HG02571 (cell line): ENCODE results near the gene BCDIN3D.

Source experiments
- ATAC-seq: cut with Tn5 transposase; IDR thresholded peaks from one replicate; pipeline ENCODE4 v1.9.1; 2021; ENCODE audit warnings: mild to moderate bottlenecking, moderate library complexity; ENCODE audit not compliant: unreplicated experiment

The BCDIN3D gene

DNA sequence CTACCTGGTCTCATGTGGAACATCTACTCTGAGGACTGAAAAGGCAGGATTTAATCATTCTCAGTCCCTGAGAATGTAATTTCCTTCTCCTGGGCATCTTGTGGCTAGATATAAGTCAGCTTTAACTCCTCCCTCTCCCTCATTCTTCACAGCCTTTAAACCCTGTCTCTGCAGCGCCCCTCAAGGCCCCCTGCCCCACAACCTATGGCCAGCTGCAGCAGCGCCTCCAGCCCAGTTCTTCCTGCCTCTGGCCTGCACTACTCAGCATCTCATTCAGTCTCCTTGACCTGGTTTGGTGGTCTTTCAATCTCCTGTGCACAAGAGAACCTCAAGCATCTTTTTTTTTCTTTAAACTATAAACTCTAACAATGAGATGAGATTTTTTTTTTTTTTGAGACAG, 44.0 kb downstream of the BCDIN3D start:
- no peak for ATAC-seq

DNA sequence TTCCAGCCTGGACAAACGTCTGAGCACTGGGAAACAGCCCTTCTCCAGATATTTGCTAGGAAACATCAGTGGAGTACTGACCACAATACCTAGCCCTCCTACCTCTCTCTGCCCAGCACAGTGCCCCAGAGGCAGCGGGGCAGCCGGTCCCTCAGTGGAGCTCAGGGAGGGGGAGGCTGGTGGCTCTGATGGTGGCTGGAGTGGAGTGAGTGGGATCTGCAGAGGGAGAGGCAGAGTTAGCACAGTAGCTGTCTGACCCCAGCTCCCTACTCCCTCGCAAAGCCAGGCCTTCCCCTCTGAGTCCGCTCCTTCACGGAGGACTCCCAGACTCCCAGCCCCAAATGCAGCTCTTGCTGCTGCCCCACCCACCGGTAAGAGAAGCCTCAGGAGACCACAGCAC, 44.7 kb downstream of the BCDIN3D start:
- no peak for ATAC-seq

DNA sequence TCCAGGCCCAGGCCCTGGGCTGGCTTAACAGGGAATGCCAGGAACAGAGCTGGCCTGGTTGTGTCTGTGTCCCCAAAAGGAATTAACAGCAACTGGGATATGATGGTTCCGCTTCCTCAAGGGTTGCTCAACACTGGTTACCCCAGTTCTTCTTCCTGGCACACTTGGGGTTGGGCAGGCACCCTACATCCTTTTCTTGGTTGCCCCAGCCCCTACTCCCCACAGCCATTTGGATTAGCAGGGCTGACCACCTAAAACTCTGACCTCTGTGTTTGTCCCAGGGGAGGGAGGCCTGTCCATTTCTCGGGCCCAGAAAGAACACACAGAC, 45.5 kb downstream of the BCDIN3D start:
- no peak for ATAC-seq

DNA sequence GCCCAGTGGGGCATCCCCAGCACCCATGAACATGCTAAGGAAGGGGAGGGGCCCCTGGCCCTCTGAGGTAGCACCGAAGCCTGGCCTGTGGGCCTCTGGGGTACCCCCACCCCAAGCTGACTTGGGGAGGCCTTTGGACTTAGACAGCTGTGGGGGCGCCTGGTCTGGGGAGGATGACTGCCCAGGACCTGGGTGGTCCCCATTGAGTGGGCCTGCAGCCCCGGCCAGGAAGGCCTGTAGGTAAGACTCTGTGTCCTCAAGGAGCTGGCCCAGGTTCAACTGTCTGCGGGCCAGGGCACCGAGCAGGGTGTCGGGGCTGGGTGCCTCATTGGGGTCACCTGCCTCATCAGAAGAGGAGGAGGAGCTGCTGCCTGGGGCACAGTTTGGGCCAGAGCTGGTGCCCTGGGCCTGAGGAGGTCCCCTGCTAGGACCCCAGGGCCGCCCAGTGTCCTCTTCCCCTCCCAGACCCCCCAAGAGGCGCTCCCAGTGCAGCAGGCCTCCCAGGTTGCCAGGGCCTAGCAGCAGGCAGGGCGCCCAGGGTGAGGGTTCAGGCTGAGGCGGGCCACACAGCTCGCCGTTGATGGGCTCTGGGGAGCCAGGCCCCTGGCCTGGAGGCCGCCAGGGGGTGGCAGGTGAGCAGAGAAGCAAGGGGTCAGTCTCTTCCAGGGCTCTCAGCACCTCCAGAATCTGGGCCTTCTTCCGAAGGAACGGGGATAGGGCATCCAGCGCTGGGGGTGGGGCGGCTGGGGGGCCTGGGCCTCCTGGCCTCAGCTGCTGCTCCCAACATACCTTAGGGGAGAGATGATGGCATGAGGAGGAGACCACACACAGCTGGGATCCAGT, 46.1 kb downstream of the BCDIN3D start:
- ATAC-seq, result no peak

DNA sequence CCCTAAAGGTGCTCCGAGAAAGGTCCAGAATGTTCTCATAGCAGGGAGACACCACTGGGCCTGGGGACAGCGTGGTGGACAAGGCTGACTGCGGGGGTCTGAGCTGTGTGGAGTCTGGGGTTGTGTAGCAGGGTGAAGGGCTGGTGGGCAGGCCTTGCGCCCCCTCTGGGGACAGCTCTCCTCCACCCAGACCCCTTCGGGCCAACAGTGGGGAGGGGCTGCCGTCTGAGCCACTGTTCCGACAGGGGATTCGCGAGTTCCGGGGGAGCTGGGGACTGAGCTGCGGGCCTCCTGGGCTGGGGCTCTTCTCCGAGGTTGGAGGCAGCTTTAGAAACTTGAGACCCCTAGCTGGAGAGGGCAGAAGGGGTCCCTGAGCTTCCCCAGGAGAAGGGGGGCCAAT, 46.8 kb downstream of the BCDIN3D start:
- no peak for ATAC-seq

DNA sequence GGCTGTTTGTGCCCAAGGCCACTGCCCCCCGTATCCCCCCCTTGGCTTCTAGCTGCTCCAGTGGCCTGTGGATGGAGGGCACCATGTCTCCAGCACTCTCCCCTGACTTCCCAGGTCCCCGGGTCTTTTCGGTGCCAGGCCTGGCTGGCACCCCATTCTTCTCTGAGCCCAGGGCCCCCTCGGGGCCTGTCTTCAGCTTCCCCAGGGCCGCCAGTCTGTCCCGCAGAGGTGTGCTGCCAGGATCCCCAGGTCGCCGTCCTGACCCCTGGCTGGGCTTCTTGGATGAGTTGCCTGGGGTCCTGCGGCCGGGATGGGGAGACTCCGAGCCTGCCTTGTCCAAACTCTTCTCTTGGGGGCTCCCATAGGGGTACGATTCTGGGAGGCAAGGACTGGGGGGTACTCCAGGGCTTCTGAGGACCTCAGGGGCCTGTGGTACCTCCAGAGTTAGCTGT, 47.2 kb downstream of the BCDIN3D start:
- no peak for ATAC-seq

DNA sequence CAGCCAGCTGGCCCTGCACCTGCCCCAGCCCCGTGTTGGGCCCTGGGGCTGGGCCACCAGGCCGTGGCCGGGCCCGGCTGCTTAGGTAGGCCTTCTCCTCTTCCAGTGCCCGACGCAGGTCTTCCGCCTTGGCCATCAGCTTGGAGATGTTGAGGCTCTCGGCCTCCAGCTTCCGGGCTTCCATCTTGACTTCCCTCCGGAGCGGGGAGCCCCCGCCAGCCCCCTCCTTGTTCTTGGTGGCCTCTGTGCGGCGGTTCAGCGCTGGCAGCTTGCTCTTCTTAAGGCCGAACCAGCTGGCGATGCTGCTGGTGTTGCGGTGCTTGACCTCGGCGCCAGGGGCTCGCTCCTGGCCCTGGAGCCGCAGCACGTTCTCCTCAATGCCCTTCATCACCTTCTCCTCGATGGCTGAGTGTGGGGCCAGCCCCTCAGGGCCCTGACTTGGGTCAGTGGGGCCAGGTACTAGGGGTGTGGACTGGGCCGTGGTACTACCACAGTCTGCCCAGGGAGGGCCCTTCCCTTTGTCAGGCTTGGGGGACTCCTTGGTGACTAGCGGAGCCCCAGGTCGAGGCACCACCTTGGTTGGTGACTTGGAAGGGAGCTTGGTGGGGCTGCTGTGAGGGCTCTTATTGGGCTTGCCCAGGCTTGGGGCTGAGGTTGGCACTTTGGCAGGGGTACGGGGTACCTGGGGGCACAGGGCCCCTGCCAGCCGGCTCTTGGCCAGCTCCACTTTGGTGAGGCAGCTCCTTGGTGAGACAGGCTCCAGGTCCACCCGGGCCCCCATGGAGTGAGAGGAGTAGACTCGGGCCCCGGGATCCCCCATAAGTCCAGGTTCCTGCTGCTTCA, 47.9 kb downstream of the BCDIN3D start:
- no peak for ATAC-seq

DNA sequence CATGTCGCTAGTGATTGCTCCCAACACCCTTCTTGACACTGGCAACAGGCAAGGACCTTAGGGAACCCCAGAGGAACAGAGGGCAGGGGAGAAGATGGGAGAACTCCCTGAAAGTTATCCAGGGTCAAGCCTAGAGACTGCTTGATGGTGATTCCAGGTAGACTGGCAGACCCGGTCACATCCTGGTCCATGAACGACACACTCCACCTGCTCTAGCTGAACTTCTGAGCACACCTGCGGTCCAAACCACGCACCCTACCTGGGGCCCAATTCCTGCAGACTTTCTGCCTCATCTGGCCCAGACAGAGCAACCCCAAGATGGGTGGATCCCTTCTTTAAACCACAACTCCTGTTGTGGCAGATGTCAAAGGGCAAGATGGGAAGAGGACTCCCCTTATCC, 48.9 kb downstream of the BCDIN3D start:
- no peak for ATAC-seq

DNA sequence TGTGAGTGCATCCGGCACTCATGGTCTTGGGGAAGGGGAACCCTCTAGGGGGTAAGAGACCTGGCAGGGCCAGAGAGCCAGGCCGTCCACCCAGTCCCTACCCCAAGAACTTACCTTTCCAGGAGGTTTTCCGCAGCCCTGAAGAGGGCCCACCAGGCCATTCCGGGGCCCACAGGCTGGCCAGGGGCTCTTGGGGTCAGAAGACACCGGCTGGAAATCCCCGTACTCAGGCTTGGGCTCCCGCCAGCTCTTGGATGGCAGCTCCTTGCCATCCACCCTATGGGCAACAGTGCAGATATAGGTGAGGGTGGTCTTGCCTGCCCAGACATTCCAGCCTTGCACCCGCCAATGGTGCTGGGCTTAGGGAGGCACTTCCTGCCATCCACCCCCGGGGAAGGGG, 49.3 kb downstream of the BCDIN3D start:
- no peak for ATAC-seq

DNA sequence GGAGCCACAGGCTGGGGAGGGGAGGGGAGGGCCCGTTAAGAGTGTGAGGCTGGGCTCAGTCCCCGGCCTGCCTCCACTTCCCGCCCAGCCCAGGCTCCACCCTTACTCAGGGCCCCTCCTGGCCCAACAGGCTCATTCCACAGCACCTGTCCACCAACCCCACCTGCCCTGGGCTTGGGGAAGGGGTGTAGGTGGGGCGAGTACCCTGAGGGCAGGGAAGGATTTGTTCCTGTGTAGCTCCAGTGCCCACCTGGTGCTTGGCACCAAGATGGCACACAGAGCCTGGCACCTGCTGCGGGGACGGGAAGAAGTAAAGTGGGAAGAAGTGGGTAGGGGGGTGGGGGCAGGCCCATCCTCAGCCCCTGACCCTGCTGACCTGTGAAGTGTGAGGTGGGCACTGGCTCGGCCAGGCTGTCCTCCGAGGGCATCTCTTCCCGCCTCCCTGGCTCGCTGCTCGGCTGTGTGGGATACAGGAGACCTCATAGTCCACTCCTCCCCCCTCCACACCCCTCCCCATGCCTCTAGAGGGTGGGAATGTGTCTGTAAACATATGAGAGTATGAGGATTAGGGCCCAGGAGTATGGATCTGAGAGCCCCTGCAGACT, 49.8 kb downstream of the BCDIN3D start:
- no peak for ATAC-seq

DNA sequence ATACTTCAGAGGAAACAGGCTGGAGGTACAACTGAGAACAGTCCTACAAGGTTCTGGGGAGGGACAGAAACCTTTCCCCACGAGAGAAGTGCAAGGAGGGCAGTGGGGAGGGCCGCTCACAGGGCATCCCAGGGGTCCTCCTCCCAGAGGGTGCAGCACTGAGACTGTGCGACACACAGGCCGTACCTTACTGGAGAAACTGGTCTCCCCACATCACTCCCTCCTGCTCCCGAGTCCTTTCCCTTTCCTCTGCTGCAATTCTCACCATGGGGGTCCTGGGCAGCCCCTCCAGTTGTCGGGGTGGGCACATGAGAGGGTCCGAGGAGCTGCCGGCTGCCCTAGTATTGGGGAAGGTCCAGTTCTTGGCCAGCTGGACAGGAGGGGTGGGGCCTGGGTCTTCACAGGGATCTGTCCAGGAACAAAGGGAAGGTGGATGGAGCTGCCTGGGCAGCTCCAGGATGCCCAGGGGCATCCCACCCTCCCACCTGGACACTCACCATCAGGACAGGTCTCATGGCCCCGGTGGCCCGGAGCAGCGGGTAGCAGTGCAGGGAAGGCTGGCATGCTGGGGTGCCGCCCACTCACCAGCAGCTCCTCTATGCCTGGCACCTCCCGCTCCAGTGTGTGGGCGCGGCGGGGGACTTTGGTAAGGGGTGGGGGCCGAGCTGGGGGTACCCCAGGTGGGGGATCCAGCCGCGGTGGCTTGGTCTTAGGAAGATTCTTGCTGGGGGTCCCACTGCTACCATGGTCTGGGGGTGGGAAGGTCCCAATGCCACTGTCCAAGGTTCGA, 50.5 kb downstream of the BCDIN3D start:
- ATAC-seq, result no peak

DNA sequence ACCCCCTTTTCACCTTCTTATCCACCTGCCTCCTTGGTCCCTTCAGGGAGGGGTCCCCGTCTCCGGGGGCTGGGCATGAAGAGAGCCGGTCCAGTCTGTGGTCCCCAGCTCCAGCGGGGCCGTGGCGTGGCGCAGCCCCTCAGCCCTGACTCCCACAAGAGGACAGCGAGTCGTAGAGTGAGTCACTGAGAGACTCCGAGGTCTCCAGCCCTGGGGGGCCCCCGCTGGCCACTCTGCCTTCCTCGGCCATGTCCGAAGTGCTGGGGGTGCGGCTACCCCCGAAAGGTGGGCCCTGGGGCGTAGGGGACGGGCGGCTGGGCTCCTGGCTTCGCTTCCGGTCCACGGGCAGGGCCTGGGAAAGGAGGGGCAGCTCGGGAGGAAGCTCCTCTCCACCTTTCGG, 51.2 kb downstream of the BCDIN3D start:
- ATAC-seq, result no peak

DNA sequence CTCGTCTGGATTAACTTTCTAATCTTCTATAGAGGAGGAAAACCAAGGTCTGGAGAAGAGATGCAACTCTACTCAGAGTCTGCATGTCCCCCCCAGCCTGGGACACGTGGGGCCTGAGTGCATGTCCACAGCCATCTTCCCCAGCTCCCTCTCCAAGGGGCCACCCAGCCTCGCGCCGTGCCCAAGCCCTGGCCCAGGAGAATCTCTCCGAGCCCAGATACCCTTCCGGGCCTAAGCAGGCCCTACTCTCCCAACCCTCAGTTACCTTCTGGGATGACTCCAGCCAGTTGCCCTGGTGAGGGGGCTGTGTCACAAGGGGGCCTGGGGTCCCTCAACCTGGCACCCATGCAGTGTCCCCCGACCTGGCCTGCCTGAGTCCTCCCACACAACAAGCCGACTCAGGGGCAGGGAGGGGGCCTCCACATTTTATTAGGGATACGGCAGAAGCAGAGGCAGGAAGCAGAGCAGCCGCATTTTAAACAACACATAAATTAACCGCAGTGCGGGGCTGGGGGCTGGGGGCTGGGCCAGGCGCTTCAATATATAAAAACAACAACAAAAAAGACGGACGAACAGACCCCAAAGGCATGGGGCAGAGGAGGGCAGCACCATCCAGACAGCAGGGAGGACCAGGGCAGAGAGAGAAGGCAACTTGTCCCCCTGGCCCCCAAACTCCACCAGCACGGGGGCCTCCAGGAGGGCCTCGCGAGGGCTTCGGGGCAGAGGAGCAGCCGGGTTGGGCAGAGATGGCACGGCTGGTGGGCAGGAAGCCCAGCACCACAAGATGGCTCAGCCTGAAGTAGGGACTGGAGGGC, 52.0 kb downstream of the BCDIN3D start:
- no peak for ATAC-seq

DNA sequence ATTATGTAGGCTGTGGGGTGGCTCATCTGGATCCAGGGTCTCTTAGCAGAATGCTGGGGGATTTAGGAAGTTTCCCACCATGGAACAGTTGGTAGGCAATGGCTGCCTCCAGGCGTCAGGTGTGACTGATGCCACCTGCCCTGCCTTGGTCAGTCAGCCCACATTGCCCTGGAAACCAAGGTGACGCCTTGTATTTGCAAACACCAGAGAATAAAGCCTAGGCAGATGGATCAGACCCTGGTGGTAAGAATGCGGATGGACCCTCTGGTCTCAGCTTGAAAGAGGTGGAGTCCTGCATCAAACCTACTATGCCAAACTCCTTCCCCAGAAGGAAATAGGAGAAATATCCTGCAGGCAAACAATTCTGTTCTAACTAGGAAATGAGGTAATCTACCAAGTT, 52.9 kb downstream of the BCDIN3D start:
- ATAC-seq, result no peak

DNA sequence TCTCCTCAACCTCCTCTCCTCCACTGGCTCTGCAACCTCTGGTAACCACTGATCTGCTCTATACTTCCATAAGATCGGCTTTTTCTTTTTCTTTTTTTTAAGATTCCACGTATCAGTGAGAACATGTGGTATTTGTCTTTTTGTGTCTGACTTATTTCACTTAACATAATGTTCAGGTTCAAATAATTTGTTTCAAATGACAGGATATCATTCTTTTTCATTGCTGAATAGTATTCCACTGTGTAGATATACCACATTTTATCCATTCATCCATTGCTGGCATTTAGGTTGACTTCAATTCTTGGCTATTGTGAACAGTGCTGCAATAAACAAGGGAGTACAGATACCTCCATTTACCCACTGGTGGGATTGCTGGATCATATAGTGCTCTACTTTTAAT, 55.2 kb downstream of the BCDIN3D start:
- ATAC-seq, result no peak
